H1 (cell line): ENCODE results near the gene PTPRD. TPM values are rescaled to one million over a fixed set of nuclear protein-coding genes. Genes with fewer than 3 reads are reported as not detected.

Experiments
- CTCF ChIA-PET: fragments of 300-600 bp; sonication (Branson Sonifier 250); formaldehyde crosslinking; loops from one replicate; lab custom pipeline; 2021; ENCODE audit not compliant: partially characterized antibody; lab: Charles Lee
- POLR2A ChIA-PET: fragments of 300-600 bp; sonication (Branson Sonifier 250); formaldehyde crosslinking; loops from one replicate; lab custom pipeline; 2021; ENCODE audit warnings: inconsistent platforms; ENCODE audit not compliant: partially characterized antibody; lab: Charles Lee
- DNase-seq, 2 experiments: peaks; one replicate each; pipeline versions ENCODE4 v3.0.0 to v3.0.0-alpha.2; 2010 to 2022; ENCODE audit warnings: low spot score in 2 of 2, low read depth in 1 of 2, mixed read lengths in 1 of 2
- FAIRE-seq: peaks from 2 replicates; lab custom pipeline; 2011; peaks lifted over from hg19 to GRCh38; lab: Jason Lieb, UNC
- H2AFZ ChIP-seq: 2 replicates; pipeline ENCODE4 v1.8.1; 2012; ENCODE audit warnings: low read length, inconsistent platforms
- H2AK5ac ChIP-seq: 2 replicates; pipeline ENCODE4 v1.6.1; 2013; ENCODE audit warnings: low read depth, low read length
- H2BK120ac ChIP-seq: replicated peaks from 2 replicates; pipeline ENCODE3; 2013; ENCODE audit warnings: low read depth, low read length, inconsistent platforms
- H2BK12ac ChIP-seq: 2 replicates; pipeline ENCODE4 v1.6.1; 2013; ENCODE audit warnings: low read depth, low read length
- H2BK15ac ChIP-seq: 2 replicates; pipeline ENCODE4 v1.6.1; 2013; ENCODE audit warnings: low read length
- H2BK20ac ChIP-seq: 2 replicates; pipeline ENCODE4 v1.6.1; 2013; ENCODE audit warnings: low read length
- H2BK5ac ChIP-seq: 2 replicates; pipeline ENCODE4 v1.6.1; 2013; ENCODE audit warnings: low read depth, low read length
- H3K14ac ChIP-seq: 2 replicates; pipeline ENCODE4 v1.6.1; 2013; ENCODE audit warnings: inconsistent platforms; ENCODE audit not compliant: insufficient read length
- H3K18ac ChIP-seq: 2 replicates; pipeline ENCODE4 v1.6.1; 2013; ENCODE audit warnings: low read length; ENCODE audit errors: extremely low read depth
- H3K23ac ChIP-seq: 2 replicates; pipeline ENCODE4 v1.6.1; 2013; ENCODE audit warnings: inconsistent platforms; ENCODE audit not compliant: insufficient read length
- H3K23me2 ChIP-seq: 2 replicates; pipeline ENCODE4 v1.6.1; 2013; ENCODE audit warnings: low read depth, low read length
- H3K27ac ChIP-seq: 2 replicates; pipeline ENCODE4 v1.6.1; 2011; ENCODE audit warnings: low read depth, low read length, inconsistent platforms
- H3K27me3 ChIP-seq, 4 experiments: replicated peaks in 1 of 4; 1 replicate in 1 of 4; 2 replicates in 3 of 4; pipeline versions ENCODE4 v1.6.1 to v1.8.1; 2011 to 2013; ENCODE audit warnings: low read length in 3 of 4, mild to moderate bottlenecking in 3 of 4, inconsistent platforms in 2 of 4, mixed read lengths in 2 of 4, moderate library complexity in 1 of 4; ENCODE audit not compliant: control insufficient read depth in 3 of 4, insufficient read depth in 3 of 4; ENCODE audit errors: extremely low read depth in 1 of 4
- H3K36me3 ChIP-seq, 4 experiments: 2 replicates each; pipeline versions ENCODE4 v1.6.1 to v1.8.1; 2011 to 2013; ENCODE audit warnings: mild to moderate bottlenecking in 4 of 4, low read length in 3 of 4, moderate library complexity in 2 of 4, control low read depth in 1 of 4, inconsistent platforms in 1 of 4; ENCODE audit not compliant: insufficient read depth in 4 of 4, control insufficient read depth in 2 of 4
- H3K4ac ChIP-seq: replicated peaks from 2 replicates; pipeline ENCODE3; 2013; ENCODE audit warnings: low read length, low read depth, mixed read lengths, inconsistent platforms; ENCODE audit not compliant: insufficient read length
- H3K4me1 ChIP-seq, 4 experiments: replicated peaks in 1 of 4; 1 replicate in 1 of 4; 2 replicates in 3 of 4; pipeline versions ENCODE4 v1.6.1 to v1.8.1; 2011 to 2013; ENCODE audit warnings: low read length in 3 of 4, inconsistent platforms in 2 of 4, mixed read lengths in 1 of 4; ENCODE audit not compliant: insufficient read depth in 4 of 4, control insufficient read depth in 3 of 4
- H3K4me2 ChIP-seq, 2 experiments: 2 replicates each; pipeline versions ENCODE4 v1.6.1 to v1.8.1; 2011 to 2013; ENCODE audit warnings: low read depth in 2 of 2, low read length in 2 of 2, control low read depth in 1 of 2, inconsistent platforms in 1 of 2, mild to moderate bottlenecking in 1 of 2; ENCODE audit not compliant: insufficient read depth in 1 of 2
- H3K4me3 ChIP-seq, 4 experiments: fragments of 200-600, 300-600 bp in 1 of 4; sonication (generic), shearing (Covaris generic), sonication (Bioruptor Twin) in 1 of 4; 2 replicates each; pipeline versions ENCODE4 v1.5.1 to v1.8.1; 2011 to 2016; ENCODE audit warnings: low read length in 4 of 4, low read depth in 3 of 4, control low read depth in 2 of 4, inconsistent platforms in 2 of 4, mild to moderate bottlenecking in 2 of 4, mixed read lengths in 1 of 4, moderate library complexity in 1 of 4; ENCODE audit not compliant: insufficient read depth in 2 of 4; ENCODE audit errors: extremely low read depth in 1 of 4
- H3K56ac ChIP-seq: replicated peaks from 2 replicates; pipeline ENCODE3; 2013; ENCODE audit warnings: low read depth, mild to moderate bottlenecking, mixed read lengths, low read length, inconsistent platforms; ENCODE audit not compliant: insufficient read length
- H3K79me1 ChIP-seq: 2 replicates; pipeline ENCODE4 v1.6.1; 2013; ENCODE audit warnings: low read depth, low read length, control low read depth
- H3K79me2 ChIP-seq, 2 experiments: 2 replicates each; pipeline versions ENCODE4 v1.6.1 to v1.8.1; 2012 to 2013; ENCODE audit warnings: low read length in 2 of 2, mild to moderate bottlenecking in 2 of 2, inconsistent platforms in 1 of 2; ENCODE audit not compliant: insufficient read depth in 2 of 2, control insufficient read depth in 1 of 2
- H3K9ac ChIP-seq, 4 experiments: replicated peaks in 1 of 4; 1 replicate in 1 of 4; 2 replicates in 3 of 4; pipeline versions ENCODE4 v1.6.1 to v1.8.1; 2011 to 2013; ENCODE audit warnings: low read depth in 3 of 4, low read length in 3 of 4, control low read depth in 2 of 4, mild to moderate bottlenecking in 2 of 4, moderate library complexity in 2 of 4, inconsistent platforms in 1 of 4; ENCODE audit errors: extremely low read depth in 1 of 4
- H3K9me3 ChIP-seq, 2 experiments: 2 replicates each; pipeline versions ENCODE4 v1.6.1 to v1.8.1; 2012 to 2013; ENCODE audit warnings: mild to moderate bottlenecking in 2 of 2, moderate library complexity in 2 of 2, control low read depth in 1 of 2, inconsistent platforms in 1 of 2, low read depth in 1 of 2, low read length in 1 of 2, mixed read lengths in 1 of 2; ENCODE audit not compliant: insufficient read depth in 2 of 2
- H4K20me1 ChIP-seq, 2 experiments: replicated peaks in 1 of 2; 2 replicates each; pipeline versions ENCODE3 to v1.8.1; 2011 to 2013; ENCODE audit warnings: inconsistent platforms in 2 of 2, low read length in 2 of 2, mild to moderate bottlenecking in 1 of 2; ENCODE audit not compliant: insufficient read depth in 2 of 2, control insufficient read depth in 1 of 2
- H4K5ac ChIP-seq: 2 replicates; pipeline ENCODE4 v1.6.1; 2013; ENCODE audit warnings: low read length, low read depth, mixed read lengths, inconsistent platforms; ENCODE audit not compliant: insufficient read length
- H4K8ac ChIP-seq: 2 replicates; pipeline ENCODE4 v1.8.0; 2013; ENCODE audit warnings: mild to moderate bottlenecking, moderate library complexity, low read length, inconsistent platforms; ENCODE audit not compliant: insufficient read depth; ENCODE audit errors: extremely low read depth
- H4K91ac ChIP-seq: replicated peaks from 2 replicates; pipeline ENCODE3; 2013; ENCODE audit warnings: low read length, mixed read lengths, inconsistent platforms; ENCODE audit not compliant: insufficient read length
- ATF3 ChIP-seq: IDR thresholded peaks from 2 replicates; pipeline ENCODE4 v1.6.1; 2011; ENCODE audit warnings: low read depth, mild to moderate bottlenecking, low read length; ENCODE audit not compliant: insufficient read depth
- BACH1 ChIP-seq: IDR thresholded peaks from 2 replicates; pipeline ENCODE4 v1.6.1; 2012; ENCODE audit warnings: low read length, improper control_type of control experiment
- TCF12 ChIP-seq: IDR thresholded peaks from 2 replicates; pipeline ENCODE4 v1.6.1; 2011; ENCODE audit warnings: low read depth, mild to moderate bottlenecking, low read length
- WGBS, 2 experiments: shearing (Covaris generic) in 1 of 2; methylation state at CpG; one replicate each; pipeline versions ENCODE4 v1.1.6 to v1.1.7; 2013 to 2015; ENCODE audit warnings: low lambda C conversion rate in 2 of 2, mixed read lengths in 2 of 2, inconsistent platforms in 1 of 2, low coverage in 1 of 2, missing lambda C conversion rate in 1 of 2; ENCODE audit not compliant: insufficient replicate concordance in 2 of 2, insufficient coverage in 1 of 2, insufficient read length in 1 of 2; ENCODE audit errors: extremely low coverage in 1 of 2, missing lambda C conversion rate in 1 of 2; 5-methylcytosine and 5-hydroxymethylcytosine counted together
- polyA plus RNA-seq, 7 experiments: library from polyadenylated mRNA; depleted of rRNA in 3 of 7; stranded (reverse) in 5 of 7; unstranded in 2 of 7; fragments of >200 nt in 5 of 7; fragments of 200-250 nt in 2 of 7; gene quantifications; 1 replicate in 5 of 7; 2 replicates in 1 of 7; 4 replicates in 1 of 7; pipeline versions ENCODE4 v1.2.1 to v1.2.3, GENCODE V29; 2011 to 2013; ENCODE audit warnings: missing spikeins in 2 of 7, mixed read lengths in 2 of 7
- total RNA-seq: library from RNA; stranded (reverse); fragmentation: NEBNext Ultra II Directional; extraction: Animal tissue kit (Norgen Biotek cat#: 25700); gene quantifications from 2 replicates; pipeline ENCODE4 v1.2.1, GENCODE V29; 2021

Gene PTPRD
- total and polyA plus RNA-seq, 2 of the 8 experiments (the other 6 are each of a cell fraction or from before 2014, with no cell fraction given) = 17.2 to 77.0 TPM

DNA sequence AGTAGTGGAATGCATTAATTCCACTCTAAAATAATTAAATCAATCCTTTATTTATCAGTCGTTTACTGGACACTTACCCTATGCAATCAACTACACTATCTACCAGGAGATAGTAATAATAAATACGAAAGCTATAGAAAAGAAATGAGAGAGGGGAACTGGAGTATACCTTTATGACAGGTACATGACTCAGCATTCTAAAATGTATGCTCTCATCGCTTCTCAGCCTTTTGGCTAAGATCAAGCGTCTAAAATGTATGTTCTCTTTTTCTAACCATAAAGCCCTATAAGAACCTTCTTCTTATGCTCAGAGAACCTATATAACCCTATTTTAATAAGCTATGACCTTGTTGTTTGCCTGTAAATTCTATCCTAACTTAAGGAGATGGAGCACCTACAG is 2059.4 kb downstream of the PTPRD start:
- Histone ChIP-seq H4K20me1 (no peaks in the 10 kb centered on the region), H3K36me3 (no peaks in the 10 kb centered on the region), H2BK5ac (no peak overlapping the region), H3K14ac (no peak overlapping the region), H3K9ac (no peak overlapping the region), H2BK12ac (no peak overlapping the region), H2BK120ac (no peak overlapping the region), H2BK20ac (no peak overlapping the region), H3K4ac (no peak overlapping the region), H3K18ac (no peak overlapping the region), H3K27me3 (no peaks in the 10 kb centered on the region), H3K4me3 (no peak overlapping the region), H3K56ac (no peak overlapping the region), H3K79me2 (no peaks in the 10 kb centered on the region), H3K23ac (no peak overlapping the region), H4K91ac (no peak overlapping the region), H4K8ac (no peak overlapping the region), H2AFZ (no peak overlapping the region), H3K4me1 (no peaks in the 10 kb centered on the region), H3K9me3 (no peaks in the 10 kb centered on the region), H3K23me2 (no peaks in the 10 kb centered on the region), H3K79me1 (no peaks in the 10 kb centered on the region; the same call in 1 of the 2 replicates), H3K27ac (no peak overlapping the region), H3K4me2 (no peak overlapping the region), H4K5ac (no peak overlapping the region), H2AK5ac (no peak overlapping the region), H2BK15ac (no peak overlapping the region)
- FAIRE-seq (no peak), DNase-seq (no peak)
- ChIA-PET POLR2A (no interaction called here), CTCF (interaction anchor here (1.7 kb wide), 1 partner anchor 42 kb away, joined by 4 read pairs; no protein-coding TSS in a partner anchor)
- no peak for TF ChIP-seq ATF3
- peak; percentile 38; the same call in 1 of the 2 replicates for TF ChIP-seq BACH1
- TF ChIP-seq TCF12 = no peak
- WGBS, 2 experiments = 94% methylated on average over 4 of the region's 4 CpGs; no CpG with 5 or more reads in 1 of the 2 experiments
